Neuronal stem cell (in vitro differentiated cells): Measurements from ENCODE around the gene GRB14.
A peak's percentile ranks its signal among the peaks of the same experiment; 100 is the strongest.

Experiments
- DNase-seq: peaks from one replicate; pipeline ENCODE4 v3.0.0-alpha.2; 2013; ENCODE audit warnings: low spot score
- H2AFZ ChIP-seq: one replicate; pipeline ENCODE4 v1.6.1; 2013; ENCODE audit warnings: mild to moderate bottlenecking, low read length, inconsistent platforms
- H2AK5ac ChIP-seq: 2 replicates; pipeline ENCODE4 v1.6.1; 2013; ENCODE audit warnings: low read depth, mild to moderate bottlenecking, inconsistent platforms, low read length, moderate library complexity, mixed read lengths
- H2BK120ac ChIP-seq: 2 replicates; pipeline ENCODE4 v1.6.1; 2013; ENCODE audit warnings: low read depth, mild to moderate bottlenecking, inconsistent platforms, low read length, moderate library complexity, mixed read lengths
- H2BK12ac ChIP-seq: one replicate; pipeline ENCODE4 v1.6.1; 2013; ENCODE audit warnings: low read length, inconsistent platforms
- H2BK15ac ChIP-seq: 2 replicates; pipeline ENCODE4 v1.6.1; 2013; ENCODE audit warnings: mild to moderate bottlenecking, low read length, inconsistent platforms, mixed read lengths
- H2BK5ac ChIP-seq: one replicate; pipeline ENCODE4 v1.6.1; 2013; ENCODE audit warnings: inconsistent platforms, mild to moderate bottlenecking, low read length, moderate library complexity
- H3K14ac ChIP-seq: one replicate; pipeline ENCODE4 v1.6.1; 2013; ENCODE audit warnings: low read length, inconsistent platforms
- H3K18ac ChIP-seq: 2 replicates; pipeline ENCODE4 v1.6.1; 2013; ENCODE audit warnings: low read length, inconsistent platforms
- H3K23ac ChIP-seq: 2 replicates; pipeline ENCODE4 v1.6.1; 2013; ENCODE audit warnings: low read depth, mild to moderate bottlenecking, mixed read lengths, low read length, inconsistent platforms; ENCODE audit not compliant: poor library complexity
- H3K27ac ChIP-seq: replicated peaks from 3 replicates; pipeline ENCODE4 v1.5.1; 2013; ENCODE audit warnings: low read length, inconsistent platforms
- H3K27me3 ChIP-seq, 3 experiments: 2 replicates each; pipeline ENCODE4 v1.6.1; 2013; ENCODE audit warnings: low read length in 3 of 3, mild to moderate bottlenecking in 2 of 3, inconsistent platforms in 1 of 3, low read depth in 1 of 3, mixed read lengths in 1 of 3, moderate library complexity in 1 of 3; ENCODE audit not compliant: control insufficient read depth in 3 of 3, insufficient read depth in 3 of 3
- H3K36me3 ChIP-seq, 2 donors: replicated peaks in 1 of 2; 2 replicates each; pipeline ENCODE4 v1.6.1; 2013; ENCODE audit warnings: low read length in 2 of 2; ENCODE audit not compliant: control insufficient read depth in 2 of 2, insufficient read depth in 2 of 2
- H3K4ac ChIP-seq: 2 replicates; pipeline ENCODE4 v1.6.1; 2013; ENCODE audit warnings: inconsistent platforms, mild to moderate bottlenecking, low read length, moderate library complexity
- H3K4me1 ChIP-seq, 2 donors: 1 replicate in 1 of 2; 2 replicates in 1 of 2; pipeline ENCODE4 v1.6.1; 2013; ENCODE audit warnings: low read length in 2 of 2, low read depth in 1 of 2; ENCODE audit not compliant: control insufficient read depth in 2 of 2, insufficient read depth in 1 of 2
- H3K4me2 ChIP-seq: one replicate; pipeline ENCODE4 v1.6.1; 2013; ENCODE audit warnings: mild to moderate bottlenecking, low read length, inconsistent platforms; ENCODE audit not compliant: insufficient read depth, poor library complexity, severe bottlenecking
- H3K4me3 ChIP-seq, 2 donors: 2 replicates each; pipeline ENCODE4 v1.5.1; 2013; ENCODE audit warnings: low read length in 2 of 2, mild to moderate bottlenecking in 2 of 2, inconsistent platforms in 1 of 2, moderate library complexity in 1 of 2
- H3K79me1 ChIP-seq: one replicate; pipeline ENCODE4 v1.6.1; 2013; ENCODE audit warnings: low read depth, mild to moderate bottlenecking, inconsistent platforms, low read length, moderate library complexity
- H3K9ac ChIP-seq: one replicate; pipeline ENCODE4 v1.6.1; 2013; ENCODE audit warnings: mild to moderate bottlenecking, low read depth, low read length, inconsistent platforms; ENCODE audit not compliant: poor library complexity
- H3K9me3 ChIP-seq, 2 donors: replicated peaks in 1 of 2; 2 replicates each; pipeline versions ENCODE3 to v1.6.1; 2013; ENCODE audit warnings: low read length in 2 of 2, mild to moderate bottlenecking in 2 of 2, inconsistent platforms in 1 of 2, low read depth in 1 of 2, mixed read lengths in 1 of 2, moderate library complexity in 1 of 2; ENCODE audit not compliant: control insufficient read depth in 2 of 2, insufficient read depth in 1 of 2
- H4K8ac ChIP-seq: one replicate; pipeline ENCODE4 v1.6.1; 2013; ENCODE audit warnings: low read depth, mild to moderate bottlenecking, inconsistent platforms, low read length, moderate library complexity
- H4K91ac ChIP-seq: one replicate; pipeline ENCODE4 v1.6.1; 2013; ENCODE audit warnings: low read length, low read depth, mild to moderate bottlenecking, inconsistent platforms; ENCODE audit not compliant: poor library complexity
- WGBS, 2 donors: extraction: QIAGEN DNeasy Blood & Tissue Kit; methylation state at CpG; one replicate each; pipeline ENCODE4 v1.1.7; 2013; ENCODE audit warnings: missing lambda C conversion rate in 2 of 2, mixed read lengths in 1 of 2; ENCODE audit not compliant: insufficient read length in 2 of 2, insufficient replicate concordance in 1 of 2; ENCODE audit errors: extremely low coverage in 2 of 2; 5-methylcytosine and 5-hydroxymethylcytosine counted together

The GRB14 gene

DNA sequence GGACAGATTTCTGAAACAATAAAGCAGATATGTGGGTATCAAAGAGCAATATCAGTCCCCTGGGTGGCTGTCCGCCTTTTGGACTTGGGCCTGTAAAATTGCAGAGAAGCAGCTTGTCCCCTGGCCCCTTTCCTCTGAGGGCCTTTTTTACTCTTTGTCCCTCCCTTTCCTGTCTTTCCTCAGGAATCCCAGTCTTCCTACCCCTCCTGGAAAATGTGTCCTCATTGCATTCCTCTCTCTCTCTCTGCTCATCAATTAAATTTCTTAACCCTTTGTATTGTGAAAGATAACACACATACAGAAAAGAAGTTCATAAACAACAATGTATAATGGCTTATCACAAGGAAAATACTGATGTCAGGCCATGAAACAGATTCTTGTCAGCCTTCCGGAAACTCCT is 3.0 kb upstream of the GRB14 start:
- Histone ChIP-seq H3K4me1 (peaks cover 6 to 8% of the 10 kb centered on the region in 2 donors), H3K27ac (no peak overlapping the region), H3K9ac (no peak overlapping the region), H2BK12ac (no peak overlapping the region), H2AFZ (peak overlapping the region; percentile 69), H3K18ac (no peak overlapping the region), H3K9me3 (no peaks in the 10 kb centered on the region), H3K4ac (no peak overlapping the region), H3K36me3 (no peaks in the 10 kb centered on the region), H2BK5ac (no peak overlapping the region), H3K79me1 (no peaks in the 10 kb centered on the region), H3K4me2 (no peak overlapping the region), H3K27me3 (no peaks in the 10 kb centered on the region), H3K23ac (no peak overlapping the region), H3K4me3 (no peak overlapping the region), H4K91ac (no peak overlapping the region), H2BK120ac (no peak overlapping the region), H3K14ac (no peak overlapping the region), H2AK5ac (no peak overlapping the region), H4K8ac (no peak overlapping the region), H2BK15ac (no peak overlapping the region)
- no peak for DNase-seq
- WGBS, 2 donors = no CpG with 5 or more reads among the region's 2 CpGs

DNA sequence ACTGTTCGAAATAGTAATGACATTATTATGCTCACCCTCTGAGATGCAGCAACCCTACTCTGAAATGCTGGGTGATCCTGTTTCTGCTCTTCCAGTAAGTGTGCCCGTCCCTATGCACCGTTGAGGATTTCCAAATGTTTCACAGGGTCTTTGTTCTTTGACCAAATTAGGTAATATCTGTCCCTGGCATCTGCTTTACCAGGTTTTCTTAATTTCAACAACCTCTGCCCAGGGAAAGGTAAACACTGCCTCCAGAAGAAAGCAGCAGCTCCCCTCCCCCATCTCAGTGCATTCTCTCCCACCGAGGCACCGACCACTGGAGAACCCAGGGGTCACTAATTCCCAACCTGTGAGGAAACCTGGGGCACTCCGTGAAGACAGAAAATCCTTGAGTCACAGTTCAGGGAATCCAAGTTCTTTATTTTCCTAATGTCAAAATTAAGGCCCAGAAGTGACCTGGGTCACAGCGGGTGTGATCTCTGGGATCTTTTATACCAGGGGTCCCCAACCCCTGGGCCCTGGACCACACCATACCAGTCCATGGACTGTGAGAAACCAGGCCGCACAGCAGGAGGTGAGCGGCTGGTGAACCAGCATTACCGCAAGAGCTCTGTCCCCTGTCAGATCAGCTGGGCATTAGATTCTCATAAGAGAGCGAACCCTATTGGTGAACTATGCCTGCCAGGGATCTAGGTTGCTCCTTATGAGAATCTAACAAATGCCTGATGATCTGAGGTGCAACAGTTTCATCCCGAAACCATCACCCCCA is 1.2 kb upstream of the GRB14 start:
- WGBS, 2 donors = no CpG with 5 or more reads among the region's 12 CpGs
- Histone ChIP-seq H3K4ac (no peak overlapping the region), H2AFZ (no peak overlapping the region), H3K4me2 (no peak overlapping the region), H3K18ac (no peak overlapping the region), H4K8ac (no peak overlapping the region), H2BK12ac (no peak overlapping the region), H3K14ac (no peak overlapping the region), H4K91ac (no peak overlapping the region), H3K27ac (no peak overlapping the region), H3K4me3 (no peak overlapping the region), H3K23ac (no peak overlapping the region), H3K27me3 (no peaks in the 10 kb centered on the region), H2AK5ac (no peak overlapping the region), H2BK5ac (no peak overlapping the region), H3K36me3 (no peaks in the 10 kb centered on the region), H2BK15ac (no peak overlapping the region), H3K79me1 (no peaks in the 10 kb centered on the region), H3K9me3 (no peaks in the 10 kb centered on the region), H2BK120ac (no peak overlapping the region), H3K9ac (no peak overlapping the region), H3K4me1 (peaks cover 6 to 8% of the 10 kb centered on the region in 2 donors)
- no peak for DNase-seq

DNA sequence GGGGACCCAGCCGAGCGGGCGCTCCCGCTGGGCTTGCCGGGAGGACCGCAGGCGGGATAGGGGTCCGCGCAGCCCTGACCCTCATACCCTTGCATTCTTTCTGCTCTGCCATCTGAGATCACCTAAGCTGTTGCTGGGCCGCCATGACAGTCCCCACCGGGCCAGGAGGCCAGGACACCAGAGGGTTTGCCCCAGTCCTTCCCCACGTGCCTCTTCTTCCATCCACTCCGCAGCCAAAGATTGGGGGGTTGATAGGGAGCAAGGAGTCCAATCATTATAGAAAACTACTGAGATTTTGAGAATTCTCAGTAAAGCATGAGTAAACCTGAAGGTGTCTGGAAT is 453 bp upstream of the GRB14 start:
- H3K23ac ChIP-seq = no peak overlapping the region
- no peak overlapping the region for H4K8ac ChIP-seq
- peak overlapping the region; percentile 66 to 85 for H3K4me3 ChIP-seq
- no peak for DNase-seq
- H3K4me2 ChIP-seq = peak overlapping the region; percentile 81
- H2BK15ac ChIP-seq = peak overlapping the region; percentile 94
- H2BK120ac ChIP-seq = no peak overlapping the region
- peaks cover 6 to 8% of the 10 kb centered on the region in 2 donors for H3K4me1 ChIP-seq
- no peaks in the 10 kb centered on the region for H3K9me3 ChIP-seq
- no peaks in the 10 kb centered on the region for H3K27me3 ChIP-seq
- no peak overlapping the region for H2AK5ac ChIP-seq
- no peaks in the 10 kb centered on the region for H3K79me1 ChIP-seq
- WGBS, 2 donors = no CpG with 5 or more reads among the region's 13 CpGs
- H3K27ac ChIP-seq = no peak overlapping the region
- peak overlapping the region; percentile 98 for H2AFZ ChIP-seq
- no peak overlapping the region for H3K14ac ChIP-seq
- H3K36me3 ChIP-seq = no peaks in the 10 kb centered on the region
- H4K91ac ChIP-seq = no peak overlapping the region
- H2BK5ac ChIP-seq = no peak overlapping the region
- H3K18ac ChIP-seq = peak overlapping the region; percentile 93
- H2BK12ac ChIP-seq = no peak overlapping the region
- H3K9ac ChIP-seq = peak overlapping the region; percentile 57
- peak overlapping the region; percentile 31 for H3K4ac ChIP-seq

DNA sequence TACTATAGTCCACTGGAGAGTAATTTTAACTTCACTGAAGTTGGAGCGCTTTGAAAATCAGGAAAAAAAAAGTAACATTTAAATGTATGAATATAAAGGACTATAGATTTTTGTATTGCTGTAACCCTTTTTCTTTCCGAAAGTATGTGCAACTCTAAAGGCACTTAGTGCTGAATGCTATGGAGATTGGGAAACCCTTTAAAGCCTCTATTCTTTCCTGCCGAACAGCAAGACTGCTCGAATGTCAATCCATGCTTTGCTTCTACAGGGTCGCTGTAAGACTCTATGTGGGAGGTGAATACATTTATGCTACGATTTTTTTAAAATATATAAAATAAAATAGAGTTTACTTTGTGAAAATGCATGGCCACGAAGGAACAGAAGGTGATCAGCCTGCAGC is 825 bp downstream of the GRB14 start:
- Histone ChIP-seq H3K27me3 (no peaks in the 10 kb centered on the region), H2AK5ac (no peak overlapping the region), H2BK15ac (no peak overlapping the region), H3K23ac (no peak overlapping the region), H3K4me2 (peak overlapping the region; percentile 92), H2BK120ac (no peak overlapping the region), H2BK5ac (no peak overlapping the region), H3K36me3 (no peaks in the 10 kb centered on the region), H4K8ac (no peak overlapping the region), H3K4me3 (peak overlapping the region; percentile 66 to 92), H3K27ac (no peak overlapping the region), H2BK12ac (no peak overlapping the region), H4K91ac (no peak overlapping the region), H3K9me3 (no peaks in the 10 kb centered on the region), H3K14ac (no peak overlapping the region), H2AFZ (peak overlapping the region; percentile 98), H3K4me1 (peaks cover 6 to 8% of the 10 kb centered on the region in 2 donors), H3K4ac (no peak overlapping the region), H3K18ac (no peak overlapping the region), H3K79me1 (no peaks in the 10 kb centered on the region), H3K9ac (no peak overlapping the region)
- DNase-seq = no peak
- no CpG with 5 or more reads among the region's 7 CpGs for WGBS, 2 donors
